ENCODE measurements around the gene DLG1. TPM values are rescaled to one million over a fixed set of nuclear protein-coding genes. Genes with fewer than 3 reads are reported as not detected.

The DLG1 gene
- total and polyA plus RNA-seq, 2 experiments from 2014 or later, result 54.8 to 128 TPM

GRCh38 chr3:197309528-197310361 lies 11.3 kb upstream of the DLG1 start:
- Histone ChIP-seq H3K4me1 (ENCODE audit: insufficient read depth) (peaks cover 6% of the 10 kb centered on the region), H3K9me2 (replicated peaks; ENCODE audit: insufficient read depth) (no peaks in the 10 kb centered on the region), H3K27me3 (no peaks in the 10 kb centered on the region), H3K27ac (peak overlapping the region; percentile 50), H3K4me3 (no peak overlapping the region), H3K36me3 (replicated peaks; ENCODE audit: insufficient read depth, low read depth) (no peaks in the 10 kb centered on the region), H4K20me1 (ENCODE audit: insufficient read depth, poor library complexity, severe bottlenecking) (no peaks in the 10 kb centered on the region), H3K4me2 (peak overlapping the region; percentile 2), H2AFZ (no peak overlapping the region), H3K79me2 (no peaks in the 10 kb centered on the region), H3K9me3 (ENCODE audit: low read depth) (no peaks in the 10 kb centered on the region)
- TF ChIP-seq EZH2phosphoT487 (IDR thresholded peaks at IDR 0.05; ENCODE audit: low read depth, severe bottlenecking, unreplicated experiment) (no peak), EZH2 (IDR thresholded peaks at IDR 0.05; ENCODE audit: borderline replicate concordance) (no peak), CTCF (IDR thresholded peaks at IDR 0.05; ENCODE audit: poor library complexity) (no peak)
- DNase-seq (ENCODE audit: low spot score), result peak; percentile 36
- 56% methylated on average over 5 of the region's 5 CpGs for WGBS (ENCODE audit: low lambda C conversion rate, missing lambda C conversion rate)

- TF ChIP-seq EZH2phosphoT487 (IDR thresholded peaks at IDR 0.05; ENCODE audit: low read depth, severe bottlenecking, unreplicated experiment) (no peak), EZH2 (IDR thresholded peaks at IDR 0.05; ENCODE audit: borderline replicate concordance) (no peak), CTCF (IDR thresholded peaks at IDR 0.05; ENCODE audit: poor library complexity) (no peak)
- WGBS (ENCODE audit: low lambda C conversion rate, missing lambda C conversion rate), result 47% methylated on average over 3 of the region's 3 CpGs
- Histone ChIP-seq H3K4me3 (no peak overlapping the region), H3K4me1 (ENCODE audit: insufficient read depth) (peaks cover 6% of the 10 kb centered on the region), H2AFZ (no peak overlapping the region), H3K9me2 (replicated peaks; ENCODE audit: insufficient read depth) (no peaks in the 10 kb centered on the region), H3K9me3 (ENCODE audit: low read depth) (no peaks in the 10 kb centered on the region), H3K27ac (peak overlapping the region; percentile 50), H3K27me3 (no peaks in the 10 kb centered on the region), H3K79me2 (no peaks in the 10 kb centered on the region), H3K36me3 (replicated peaks; ENCODE audit: insufficient read depth, low read depth) (no peaks in the 10 kb centered on the region), H4K20me1 (ENCODE audit: insufficient read depth, poor library complexity, severe bottlenecking) (no peaks in the 10 kb centered on the region), H3K4me2 (peak overlapping the region; percentile 2)
- no peak for DNase-seq (ENCODE audit: low spot score)
These were observed 10.2 kb upstream of the DLG1 start for GRCh38 chr3:197308591-197308990.

- Histone ChIP-seq H3K27me3 (no peaks in the 10 kb centered on the region), H3K9me3 (ENCODE audit: low read depth) (no peaks in the 10 kb centered on the region), H3K4me1 (ENCODE audit: insufficient read depth) (peaks cover 6% of the 10 kb centered on the region), H3K9me2 (replicated peaks; ENCODE audit: insufficient read depth) (no peaks in the 10 kb centered on the region), H3K4me2 (no peak overlapping the region), H3K36me3 (replicated peaks; ENCODE audit: insufficient read depth, low read depth) (no peaks in the 10 kb centered on the region), H2AFZ (no peak overlapping the region), H3K27ac (peak overlapping the region; percentile 33), H4K20me1 (ENCODE audit: insufficient read depth, poor library complexity, severe bottlenecking) (no peaks in the 10 kb centered on the region), H3K79me2 (no peaks in the 10 kb centered on the region), H3K4me3 (no peak overlapping the region)
- WGBS (ENCODE audit: low lambda C conversion rate, missing lambda C conversion rate), result 84% methylated on average over 7 of the region's 7 CpGs
- DNase-seq (ENCODE audit: low spot score), result peak; percentile 35
- TF ChIP-seq EZH2phosphoT487 (IDR thresholded peaks at IDR 0.05; ENCODE audit: low read depth, severe bottlenecking, unreplicated experiment) (no peak), EZH2 (IDR thresholded peaks at IDR 0.05; ENCODE audit: borderline replicate concordance) (no peak), CTCF (IDR thresholded peaks at IDR 0.05; ENCODE audit: poor library complexity) (no peak)
These were observed 8.1 kb upstream of the DLG1 start for GRCh38 chr3:197306374-197307086.
